Prostate gland (tissue), 2 donors: ENCODE measurements around the gene SLC35G3.

Experiments used
- CTCF ChIP-seq, 4 experiments: fragments of 200-600 bp in 2 of 4; fragments of 450-650 bp in 2 of 4; sonication (generic) in 2 of 4; IDR thresholded peaks; 1 replicate in 3 of 4; 2 replicates in 1 of 4; pipeline ENCODE4 v1.5.1; 2016 to 2019; ENCODE audit warnings: antibody characterized with exemption in 4 of 4, mild to moderate bottlenecking in 2 of 4, moderate library complexity in 2 of 4
- POLR2AphosphoS5 ChIP-seq: sonication (generic); formaldehyde crosslinking; IDR thresholded peaks from one replicate; pipeline ENCODE4 v1.6.1; 2017; ENCODE audit warnings: antibody characterized with exemption

- TF ChIP-seq POLR2AphosphoS5 (no peak), CTCF (IDR thresholded peaks at IDR 0.05) (no peak)
Measured at GRCh38 chr17:35164716-35165115, 29.5 kb downstream of the SLC35G3 start.
